Activated T-helper 9 cell treated with anti-CD3 and anti-CD28 coated beads, Interleukin-2, amount 50 U/mL, for 16 hours (primary cell): ENCODE measurements around the gene IL23R.
A peak's percentile ranks its signal among the peaks of the same experiment; 100 is the strongest.
"Not testable (repeated sequence)": the region's sequence is repeated elsewhere in the genome, so short reads cannot be mapped to it uniquely, and the experiment has no call there.

Experiments used
- DNase-seq: peaks from one replicate; pipeline ENCODE4 v3.0.0-alpha.2; 2020; ENCODE audit warnings: low read depth

IL23R gene

DNA sequence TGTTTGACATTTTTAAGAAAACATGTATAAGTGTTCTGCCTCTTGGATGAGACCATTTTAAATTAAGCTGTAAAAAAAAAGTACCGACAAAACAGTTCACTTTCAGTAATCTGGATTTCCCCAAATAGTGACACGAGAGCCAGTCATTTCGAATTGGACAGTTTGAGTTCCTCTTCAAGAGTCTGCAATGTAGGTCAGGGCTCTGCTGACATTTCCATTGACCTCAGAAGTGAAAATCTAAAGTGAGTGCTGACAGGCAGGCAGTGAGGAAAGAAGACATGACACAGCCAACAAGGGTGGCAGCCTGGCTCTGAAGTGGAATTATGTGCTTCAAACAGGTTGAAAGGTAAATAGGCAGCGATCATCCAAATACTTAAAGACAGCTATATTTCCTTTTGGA, at the start of gene IL23R:
Gene IL23R, plus strand, starts transcription at position 259 of the 400 bp plus-strand sequence. CDS start 1,667 bp downstream, outside the sequence.
- peak; percentile 32 for DNase-seq

DNA sequence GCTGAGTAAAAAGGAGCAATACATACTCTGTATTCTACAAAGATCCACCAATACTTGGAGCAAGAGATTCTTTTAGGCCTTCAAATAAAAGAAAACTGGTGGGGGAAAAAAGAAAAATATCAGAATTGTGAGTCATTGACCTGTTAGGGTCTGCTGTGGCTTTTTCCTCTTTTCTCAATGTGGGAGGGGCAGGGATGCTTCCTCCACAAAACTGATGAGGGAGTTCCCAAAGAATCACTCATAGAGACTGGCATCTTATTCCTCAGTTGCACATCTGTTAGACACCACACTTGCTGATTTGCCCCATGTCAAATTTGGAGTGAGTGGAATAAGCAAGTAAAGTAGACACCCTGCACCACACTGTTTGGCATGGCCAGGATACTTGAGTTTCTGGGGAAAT, 48.1 kb upstream of the IL23R start:
- DNase-seq = no peak

DNA sequence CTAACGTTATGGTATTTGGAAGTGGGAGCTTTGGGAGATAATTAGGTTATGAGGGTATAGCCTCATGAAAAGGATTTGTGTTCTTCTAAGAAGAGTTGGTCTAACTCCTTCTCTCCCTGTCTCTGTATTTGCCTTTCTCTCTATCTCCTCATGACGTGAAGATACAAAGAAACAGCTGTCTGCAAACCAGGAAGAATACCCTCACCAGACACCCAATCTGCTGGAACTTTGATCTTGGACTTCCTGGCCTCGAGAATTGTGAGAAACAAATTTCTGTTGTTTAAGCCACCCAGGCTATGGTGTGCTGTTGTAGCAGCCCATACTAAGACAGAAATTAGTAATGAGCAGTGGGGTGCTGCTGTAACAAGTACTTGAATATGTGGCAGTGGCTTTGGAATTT, 47.6 kb upstream of the IL23R start:
- DNase-seq = no peak

- no peak for DNase-seq
Measured at GRCh38 chr1:67120855-67121619, 45.2 kb upstream of the IL23R start.

GRCh38 chr1:67124455-67124854, 41.8 kb upstream of the IL23R start:
- no peak for DNase-seq

GRCh38 chr1:67126111-67126746, 40.0 kb upstream of the IL23R start:
- no peak for DNase-seq

DNA sequence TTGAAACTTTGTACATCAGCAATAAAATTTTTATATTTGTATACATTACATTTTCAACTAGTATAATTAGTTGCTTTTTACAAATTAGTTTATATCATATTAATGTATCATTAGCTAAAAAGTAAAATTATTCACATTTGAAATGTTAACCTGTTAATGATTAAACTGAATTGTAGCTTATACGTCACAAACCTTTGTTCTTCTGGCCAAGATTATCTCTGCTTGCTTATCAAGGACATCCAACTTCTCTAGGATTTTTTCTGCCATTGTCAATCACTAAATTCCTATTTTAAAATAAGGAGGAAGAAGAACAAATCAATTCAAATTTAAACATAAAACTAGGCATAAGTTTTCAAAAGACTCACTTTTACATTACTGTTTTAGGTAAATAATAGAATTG, 39.3 kb upstream of the IL23R start:
- DNase-seq = no peak

DNA sequence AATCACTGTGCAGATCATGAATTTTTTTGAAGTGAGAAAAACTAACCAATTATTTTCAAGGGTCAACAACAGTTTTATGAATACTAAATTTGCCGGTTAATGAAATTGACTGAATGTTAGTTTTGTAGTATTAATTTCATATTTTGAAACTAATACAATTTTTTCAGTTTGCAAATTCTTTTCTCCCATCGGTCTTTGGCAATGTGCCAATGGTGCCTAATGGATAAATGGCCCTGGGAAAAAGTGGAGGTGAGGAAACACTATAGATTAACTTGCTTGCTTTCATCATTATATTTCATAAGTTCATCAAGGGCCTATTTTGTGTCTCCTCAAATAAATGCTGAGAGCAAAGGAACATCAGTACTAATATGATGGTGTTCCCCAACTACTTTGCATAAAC, 35.6 kb upstream of the IL23R start:
- no peak for DNase-seq

DNA sequence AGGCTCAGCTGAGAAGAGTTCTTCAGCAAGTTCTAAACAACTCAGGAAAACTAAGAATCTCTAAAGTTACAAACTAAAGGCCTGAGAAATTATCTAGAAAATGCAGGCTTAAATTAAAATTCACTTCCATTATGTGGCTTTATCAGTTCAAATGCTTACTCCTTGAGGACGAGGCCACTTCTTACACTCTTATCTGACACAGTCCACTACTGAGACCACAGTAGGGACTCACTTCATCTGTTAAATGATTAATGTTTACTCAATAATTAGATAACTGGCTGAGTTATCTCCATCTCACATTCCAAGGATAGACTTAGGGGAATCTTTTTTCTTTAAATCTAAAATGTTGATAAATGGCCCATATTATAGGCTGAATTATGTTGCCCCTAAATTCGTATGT, 33.1 kb upstream of the IL23R start:
- no peak for DNase-seq

GRCh38 chr1:67134695-67135094, 31.6 kb upstream of the IL23R start, which contains the start of gene C1orf141:
TSS of gene C1orf141 (minus strand) at chr1:67134970. CDS start at chr1:67127240, 7,730 bp downstream.
- no peak for DNase-seq

DNA sequence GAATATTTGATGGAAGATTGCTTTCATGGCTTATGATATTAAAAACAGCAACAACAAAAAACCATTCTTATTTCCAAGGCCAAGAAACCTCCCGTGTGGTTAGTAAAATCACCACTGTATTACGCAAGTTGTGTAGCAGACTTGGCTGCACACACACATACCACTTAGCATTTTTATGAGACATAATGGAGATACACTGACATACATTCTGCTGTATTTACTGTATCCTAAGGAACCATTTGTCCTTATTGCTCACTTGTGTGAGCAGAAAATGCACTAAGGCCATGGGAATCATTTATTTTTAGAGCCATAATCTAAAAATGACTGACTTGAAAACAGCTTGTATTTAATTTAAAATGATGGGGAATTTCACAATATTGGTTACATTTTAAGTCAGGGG, 30.9 kb upstream of the IL23R start:
- DNase-seq = no peak

DNA sequence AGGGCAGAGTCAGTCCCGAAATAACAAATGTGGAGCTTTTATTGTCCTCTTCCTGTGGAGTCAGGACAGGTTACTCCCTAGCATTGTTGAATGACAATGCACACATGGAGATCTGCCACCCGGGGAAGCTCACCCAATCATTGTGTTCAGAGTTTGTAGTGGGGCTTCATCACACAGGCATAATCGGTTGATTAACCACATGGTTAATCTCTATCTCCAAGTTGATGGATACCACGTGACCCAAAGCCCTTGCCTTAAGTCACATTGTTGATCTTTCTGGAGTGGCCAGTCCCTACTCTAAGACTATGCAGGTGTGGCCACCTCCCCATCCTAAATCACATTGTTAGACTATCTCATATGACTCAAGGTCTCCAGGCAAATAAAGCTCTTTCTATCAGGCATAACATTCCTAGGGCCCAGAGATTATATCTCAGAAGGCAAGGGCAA, 28.9 kb upstream of the IL23R start:
- DNase-seq = no peak

- no peak for DNase-seq
Measured at GRCh38 chr1:67138813-67139499, 27.3 kb upstream of the IL23R start.

DNA sequence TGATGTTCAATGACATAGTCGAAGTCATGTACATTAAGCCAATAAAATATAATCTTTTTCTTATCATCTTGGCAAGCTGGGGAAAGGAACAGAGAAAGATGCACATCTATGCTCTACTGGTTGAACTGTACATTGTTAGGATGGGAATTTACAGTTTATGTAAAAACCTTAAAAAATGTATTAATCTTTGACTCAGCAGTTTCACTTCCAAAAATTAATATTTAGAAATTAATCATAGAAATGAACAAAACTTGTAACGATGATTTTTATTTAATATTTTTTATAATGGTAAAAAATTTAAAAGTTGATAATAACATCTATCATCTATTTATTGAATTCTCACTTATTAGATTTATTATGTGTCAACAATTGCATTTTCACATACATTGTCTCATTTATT, 25.8 kb upstream of the IL23R start:
- no peak for DNase-seq

DNA sequence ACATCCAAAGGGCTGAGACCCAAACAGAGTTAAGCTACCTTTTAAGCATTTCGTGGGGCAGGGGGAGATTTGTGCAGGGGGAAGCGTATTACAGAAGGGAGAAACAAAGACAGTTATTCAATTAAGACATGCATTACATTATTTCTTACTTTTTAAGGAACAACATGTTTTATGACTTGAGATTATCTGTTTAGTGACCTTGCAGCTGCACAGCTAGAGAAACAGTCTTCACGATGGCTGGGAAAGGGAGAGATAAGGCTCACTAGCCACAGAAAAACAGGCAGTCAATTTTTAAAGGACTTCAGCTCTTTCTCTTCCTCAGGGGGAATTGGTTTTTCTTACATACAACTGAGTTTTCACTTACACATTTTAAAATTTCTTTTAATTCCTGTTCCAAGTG, 24.4 kb upstream of the IL23R start:
- not testable (repeated sequence) for DNase-seq

DNA sequence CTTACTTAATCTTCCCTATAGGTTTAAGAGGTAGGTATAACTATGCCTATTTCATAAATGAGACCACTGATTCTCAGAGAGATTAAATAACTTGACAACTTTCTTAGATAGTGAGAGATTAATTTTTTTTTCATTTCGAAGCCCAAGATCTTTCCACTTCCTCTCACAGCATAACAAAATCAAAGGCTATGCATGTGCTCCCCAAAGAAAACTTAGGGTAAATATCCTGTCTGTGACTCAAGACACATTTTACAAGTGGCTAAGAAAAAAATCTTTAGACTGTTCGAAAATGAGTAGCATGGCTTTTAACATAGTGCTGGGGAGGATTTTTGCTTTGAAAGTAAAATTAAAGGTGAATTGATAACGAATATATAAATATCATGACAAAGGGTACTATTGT, 23.3 kb upstream of the IL23R start:
- no peak for DNase-seq

GRCh38 chr1:67143966-67144365, 22.3 kb upstream of the IL23R start:
- DNase-seq = no peak

- DNase-seq = no peak
Measured at GRCh38 chr1:67144696-67145095, 21.6 kb upstream of the IL23R start.

DNA sequence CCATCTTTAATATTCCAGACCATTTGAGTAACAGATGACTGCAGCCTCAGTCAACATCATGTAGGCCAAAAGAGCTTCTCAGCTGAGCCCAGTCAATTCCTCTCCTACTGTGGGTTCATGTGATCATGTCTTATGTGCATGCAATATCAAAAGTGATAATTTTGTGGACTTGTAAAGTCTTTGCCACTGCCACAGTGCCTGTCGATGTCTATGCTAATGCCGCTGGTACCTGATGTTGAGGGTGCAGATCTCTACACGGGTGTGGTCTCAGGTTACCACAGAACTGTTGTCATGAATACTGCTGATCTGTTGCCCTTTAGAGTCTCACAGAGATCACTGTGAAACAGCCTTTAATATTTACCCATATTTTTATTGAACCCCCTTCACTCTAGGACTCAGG, 20.2 kb upstream of the IL23R start:
- DNase-seq = no peak

DNA sequence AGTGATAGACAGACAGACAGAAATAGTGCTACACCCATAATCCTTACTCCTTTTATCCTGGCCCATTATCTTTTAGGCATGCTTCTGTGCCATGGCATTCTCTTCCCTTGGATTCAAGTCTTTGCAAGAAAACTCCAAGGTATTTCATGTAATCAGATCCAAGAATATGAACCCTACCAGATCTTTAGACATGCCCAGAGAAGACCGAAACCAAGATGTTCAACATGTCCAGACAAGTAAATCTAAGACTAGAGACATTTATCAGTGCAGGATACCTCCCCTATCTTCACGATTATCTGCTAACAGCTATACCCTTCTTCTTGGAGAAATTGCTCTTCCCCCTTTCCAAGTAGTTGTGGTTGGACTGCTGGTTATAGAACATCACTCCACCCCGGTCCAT, 19.7 kb upstream of the IL23R start:
- no peak for DNase-seq

DNA sequence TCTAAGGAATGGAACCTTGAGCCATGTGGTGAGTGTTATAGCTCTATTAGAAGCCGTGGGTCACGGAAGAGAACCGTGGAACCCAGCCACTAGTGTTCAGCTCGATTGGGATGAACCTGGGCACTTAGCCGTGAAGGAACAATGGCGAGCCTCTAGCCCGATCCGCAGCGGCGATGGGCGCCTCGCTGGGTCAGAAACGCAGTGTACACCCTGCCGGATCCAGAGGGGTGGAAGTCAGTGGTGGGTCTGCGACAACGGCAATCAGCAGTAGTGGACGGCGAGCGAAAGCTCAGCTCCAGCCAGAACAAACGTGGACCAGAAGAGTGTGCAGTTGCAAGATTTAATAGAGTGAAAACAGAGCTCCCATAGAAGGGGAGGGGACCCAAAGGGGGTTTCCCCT, 18.3 kb upstream of the IL23R start:
- not testable (repeated sequence) for DNase-seq

- no peak for DNase-seq
Measured at GRCh38 chr1:67148516-67149178, 17.6 kb upstream of the IL23R start.
